GM21786 (cell line): ENCODE data around the gene SLC39A1.

Experiments
- ATAC-seq: cut with Tn5 transposase; IDR thresholded peaks from one replicate; pipeline ENCODE4 v1.9.1; 2021; ENCODE audit not compliant: unreplicated experiment

The SLC39A1 gene

DNA sequence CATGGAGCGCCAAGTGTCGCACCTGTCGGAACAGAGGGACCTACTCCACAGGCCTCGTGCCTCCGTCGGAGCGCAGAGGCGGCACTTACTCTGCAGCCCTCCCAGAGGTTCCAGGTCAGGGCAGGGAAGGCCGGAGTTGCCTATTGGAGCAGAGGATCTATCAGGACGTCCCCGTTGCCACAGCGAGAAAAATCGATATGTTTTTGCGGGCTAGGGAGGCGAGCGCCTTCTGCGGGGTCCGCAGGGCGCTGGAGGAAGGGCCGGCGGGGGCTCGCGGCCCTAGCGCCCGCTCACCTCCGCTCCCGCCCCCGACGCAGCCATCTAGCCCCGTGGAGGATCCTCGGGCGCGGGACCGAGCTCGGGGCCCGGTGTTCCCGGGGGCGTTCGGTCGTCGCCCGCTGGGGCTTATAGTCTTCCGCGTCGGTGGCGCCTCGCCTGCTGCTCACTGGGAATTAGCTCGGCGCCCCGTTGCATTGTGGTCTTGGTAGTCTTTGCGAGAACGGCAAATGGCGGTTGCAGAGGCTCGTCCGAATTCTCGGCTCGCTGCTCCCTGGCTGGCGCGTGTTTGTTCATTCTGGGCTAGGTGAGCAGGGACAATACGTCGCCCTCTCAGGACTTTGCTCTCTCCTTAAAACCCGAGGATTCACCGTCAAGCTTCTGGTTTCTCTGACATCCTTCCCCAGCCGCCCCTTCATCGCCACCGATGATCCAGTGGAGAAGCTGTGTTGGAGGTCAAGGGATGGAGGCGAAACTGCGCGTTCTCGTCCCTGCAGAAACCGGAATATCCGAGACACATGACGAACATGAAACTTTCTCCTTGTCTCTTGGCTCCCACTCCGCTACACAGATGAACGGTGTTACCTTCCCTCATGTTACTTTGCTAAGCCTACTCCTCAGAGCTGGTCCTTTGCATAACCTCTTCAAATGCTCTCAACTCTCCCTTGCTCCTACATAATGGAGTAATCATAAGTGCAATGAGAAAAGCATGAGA lies 14.2 kb upstream of the SLC39A1 start, which contains the start of gene JTB:
Gene JTB (minus strand): TSS at position 425 of the 991 bp plus-strand sequence. CDS start 422 bp downstream, at position 3.
- peak; percentile 78 for ATAC-seq

- no peak for ATAC-seq
These were observed 13.5 kb upstream of the SLC39A1 start for GRCh38 chr1:153976819-153977249.

GRCh38 chr1:153973525-153973924 lies 10.2 kb upstream of the SLC39A1 start:
- ATAC-seq: no peak

DNA sequence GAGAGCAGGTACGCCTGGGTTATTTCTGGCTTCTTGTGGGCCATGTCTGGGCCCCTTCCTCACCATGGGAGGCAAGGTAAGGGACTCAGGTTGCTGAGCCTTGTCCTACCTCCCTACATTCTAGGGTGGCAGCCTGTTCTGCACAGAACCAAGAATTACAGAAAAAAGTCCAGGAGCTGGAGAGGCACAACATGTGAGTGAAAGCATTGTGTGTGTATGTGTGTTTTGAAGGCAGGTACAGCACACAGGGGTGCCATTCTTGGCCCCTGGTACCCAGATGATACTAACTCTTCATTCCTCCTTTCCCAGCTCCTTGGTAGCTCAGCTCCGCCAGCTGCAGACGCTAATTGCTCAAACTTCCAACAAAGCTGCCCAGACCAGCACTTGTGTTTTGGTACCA lies 9.7 kb upstream of the SLC39A1 start:
- ATAC-seq: no peak

DNA sequence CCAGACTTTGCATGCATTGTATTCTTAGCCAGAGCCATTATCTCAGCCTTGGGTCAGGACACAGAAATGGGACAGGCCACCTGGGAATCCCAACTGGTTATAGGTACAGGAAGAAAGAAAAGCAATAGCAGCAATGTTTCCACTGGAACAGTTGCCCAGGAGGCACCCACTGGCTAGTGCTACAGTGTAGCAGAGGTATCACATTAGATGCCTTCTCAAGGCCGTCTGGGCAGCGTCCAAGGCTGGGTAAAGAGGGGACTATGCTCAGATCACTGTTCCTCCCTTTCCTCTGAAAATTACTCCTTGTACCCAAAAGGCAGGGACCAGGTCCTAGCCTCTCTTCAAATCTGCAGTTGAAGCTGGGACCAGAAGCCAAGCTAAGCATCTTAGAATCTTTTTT lies 7.0 kb upstream of the SLC39A1 start:
- ATAC-seq: no peak

GRCh38 chr1:153968972-153969371 lies 5.6 kb upstream of the SLC39A1 start:
- ATAC-seq: no peak

DNA sequence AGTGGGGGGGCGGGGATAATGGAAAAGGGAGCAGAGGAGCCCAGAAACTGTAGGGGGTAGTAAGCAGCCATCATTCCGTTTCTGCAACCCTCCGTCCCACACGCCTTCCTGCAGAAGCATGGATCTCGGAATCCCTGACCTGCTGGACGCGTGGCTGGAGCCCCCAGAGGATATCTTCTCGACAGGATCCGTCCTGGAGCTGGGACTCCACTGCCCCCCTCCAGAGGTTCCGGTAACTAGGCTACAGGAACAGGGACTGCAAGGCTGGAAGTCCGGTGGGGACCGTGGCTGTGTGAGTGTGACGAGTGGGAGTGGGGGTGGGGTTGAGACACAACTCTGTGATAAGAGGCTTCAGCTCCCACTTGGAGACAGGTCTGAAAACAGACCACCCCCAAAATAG lies 5.1 kb upstream of the SLC39A1 start:
- ATAC-seq: no peak

GRCh38 chr1:153968000-153968363 lies 4.6 kb upstream of the SLC39A1 start:
- ATAC-seq: no peak

DNA sequence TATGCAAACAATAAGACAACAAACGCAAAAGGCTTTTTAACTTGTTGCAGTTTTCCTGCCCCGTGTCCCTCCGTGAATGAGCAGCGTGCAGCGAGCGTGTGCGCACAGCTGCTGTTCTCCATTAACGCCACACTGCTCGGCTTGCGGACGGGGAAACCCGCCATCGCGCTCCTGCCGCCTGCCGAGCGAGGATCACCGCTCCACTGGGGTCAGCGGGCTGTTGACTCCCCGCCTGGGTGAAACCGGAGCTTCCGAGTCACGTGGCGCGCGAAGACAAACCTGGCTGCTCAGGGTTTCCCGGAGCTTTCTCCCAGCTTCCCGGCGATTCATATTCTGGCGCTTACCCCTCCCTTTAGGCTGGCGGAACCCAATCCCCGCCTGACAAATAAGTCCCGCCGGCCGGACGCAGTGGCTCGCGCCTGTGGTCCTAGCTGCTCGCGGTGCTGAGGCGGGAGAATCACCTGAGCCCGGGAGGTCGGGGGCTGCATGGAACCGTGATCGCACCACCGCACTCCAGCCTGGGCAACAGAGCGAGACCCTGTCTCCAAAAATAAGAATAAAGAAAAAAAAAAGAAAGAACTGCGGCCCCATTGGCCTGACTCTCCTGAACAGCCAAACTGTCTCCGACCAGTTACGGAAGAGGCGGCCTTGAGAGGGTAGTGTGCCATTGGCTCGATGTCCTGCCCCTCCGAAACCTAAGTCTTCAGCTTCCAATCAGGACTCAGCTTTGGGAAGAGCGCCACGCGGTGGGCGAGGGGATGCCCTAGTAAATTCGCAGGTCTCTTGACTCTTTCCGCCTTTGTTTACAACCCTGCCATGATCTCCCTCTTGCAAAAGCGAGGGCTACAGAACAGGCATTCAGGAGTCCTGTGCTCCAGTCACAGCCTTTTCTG lies 4.0 kb upstream of the SLC39A1 start, which contains the start of gene CREB3L4:
Gene CREB3L4 (plus strand): TSS at position 796 of the 893 bp plus-strand sequence. CDS start 624 bp downstream, outside the sequence.
- ATAC-seq: peak; percentile 63

- no peak for ATAC-seq
These were observed 554 bp upstream of the SLC39A1 start for GRCh38 chr1:153963850-153964331.

DNA sequence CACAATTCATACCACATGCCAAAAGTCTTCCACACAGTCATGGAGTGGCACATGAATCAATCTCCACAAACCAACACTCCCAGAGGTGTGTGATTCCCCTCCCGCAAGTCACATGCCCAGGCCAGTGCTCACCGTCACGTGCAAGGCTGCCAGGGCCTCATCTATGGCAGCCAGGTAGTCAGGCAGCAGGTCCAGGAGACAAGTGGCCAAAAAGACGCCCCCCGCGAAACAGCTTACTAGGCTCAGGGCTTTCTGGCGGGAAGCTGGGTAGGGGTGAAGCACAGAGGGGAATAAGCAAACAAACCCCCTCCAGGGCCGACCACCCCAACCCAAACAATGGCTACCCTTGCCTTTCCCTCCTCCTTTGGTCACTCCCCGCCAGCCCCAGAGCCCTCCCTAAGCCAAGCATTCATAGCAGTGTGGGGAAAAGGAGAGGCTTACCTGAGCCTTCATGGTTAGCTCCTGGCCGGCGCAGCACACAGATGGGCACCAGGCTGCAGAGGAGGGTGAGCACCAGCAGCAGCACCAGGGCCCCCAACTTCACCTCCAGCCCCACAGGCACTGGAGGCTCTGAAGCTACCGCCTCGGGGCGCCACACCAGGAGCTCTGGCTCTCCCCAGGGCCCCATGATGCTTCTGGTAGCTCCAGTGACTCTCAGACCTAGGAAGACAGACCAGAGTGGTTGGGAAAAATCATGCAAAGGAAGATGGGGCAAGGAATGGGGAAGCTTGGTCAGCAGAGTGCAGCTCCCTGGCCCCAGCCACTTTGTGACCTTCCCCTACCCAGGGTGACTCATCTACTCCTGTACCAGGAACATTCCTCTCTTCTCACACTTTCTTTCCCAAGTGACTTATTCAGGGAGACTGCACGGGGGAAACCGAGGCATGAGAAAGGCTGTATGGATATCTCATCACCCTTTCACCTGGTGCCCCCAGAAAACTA lies 978 bp downstream of the SLC39A1 start:
- ATAC-seq: no peak

DNA sequence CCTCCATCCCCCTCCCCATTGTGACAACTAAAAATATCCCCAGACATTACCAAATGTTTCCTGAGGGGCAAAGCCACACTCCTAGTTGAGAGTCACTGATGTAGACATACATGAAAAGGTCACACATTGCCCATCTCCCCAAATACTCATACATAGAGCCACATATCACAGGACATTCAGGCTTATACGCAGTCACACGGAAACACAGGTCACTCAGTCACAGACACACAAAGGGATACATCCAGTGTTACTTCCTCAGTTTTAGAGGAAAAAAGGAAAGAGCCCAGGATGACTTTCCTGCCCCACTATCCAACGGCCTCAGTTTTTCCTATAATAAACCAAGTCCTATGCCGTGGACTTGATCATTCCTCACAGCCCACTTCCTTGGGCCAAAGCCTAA lies 1.9 kb downstream of the SLC39A1 start:
- no peak for ATAC-seq

DNA sequence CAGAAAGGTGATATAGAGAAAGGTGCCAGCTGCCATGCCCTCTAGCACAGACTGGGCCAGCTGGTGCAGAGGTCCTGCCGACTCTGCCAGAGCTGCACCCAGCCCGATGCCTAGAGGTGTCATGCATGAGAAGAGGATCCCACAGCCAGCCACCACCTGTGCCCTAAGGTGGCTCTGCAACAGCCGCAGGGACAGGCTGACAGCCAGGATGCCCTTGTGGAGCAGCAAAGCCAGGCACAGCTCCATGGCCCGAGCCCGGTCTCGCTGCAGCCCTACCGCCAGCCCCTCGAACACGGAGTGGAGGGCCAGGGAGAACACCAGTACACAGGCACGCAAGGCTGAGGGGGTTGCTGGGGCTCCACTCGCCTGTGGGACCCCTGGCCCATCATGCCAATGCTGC lies 3.1 kb downstream of the SLC39A1 start:
- no peak for ATAC-seq

DNA sequence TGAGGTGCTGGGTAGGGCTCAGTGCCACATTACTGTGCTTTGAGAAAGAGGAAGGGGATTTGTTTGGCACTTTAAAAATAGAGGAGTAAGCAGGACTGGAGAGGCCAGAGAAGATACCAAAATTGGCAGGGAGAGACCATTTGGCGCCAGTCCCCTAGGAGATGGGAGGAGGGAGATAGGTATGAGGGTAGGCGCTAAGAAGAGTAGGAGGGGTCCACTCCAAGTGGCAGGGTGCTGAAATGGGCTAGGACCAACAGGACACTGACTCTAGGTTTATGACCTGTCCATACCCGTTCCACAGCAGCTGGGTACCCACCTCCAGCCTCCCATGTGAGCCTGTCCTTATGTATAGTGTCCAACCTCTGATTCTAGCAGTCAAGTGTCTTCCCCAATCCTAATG lies 3.9 kb downstream of the SLC39A1 start:
- ATAC-seq: no peak

GRCh38 chr1:153958961-153959260 lies 4.4 kb downstream of the SLC39A1 start:
- ATAC-seq: no peak

DNA sequence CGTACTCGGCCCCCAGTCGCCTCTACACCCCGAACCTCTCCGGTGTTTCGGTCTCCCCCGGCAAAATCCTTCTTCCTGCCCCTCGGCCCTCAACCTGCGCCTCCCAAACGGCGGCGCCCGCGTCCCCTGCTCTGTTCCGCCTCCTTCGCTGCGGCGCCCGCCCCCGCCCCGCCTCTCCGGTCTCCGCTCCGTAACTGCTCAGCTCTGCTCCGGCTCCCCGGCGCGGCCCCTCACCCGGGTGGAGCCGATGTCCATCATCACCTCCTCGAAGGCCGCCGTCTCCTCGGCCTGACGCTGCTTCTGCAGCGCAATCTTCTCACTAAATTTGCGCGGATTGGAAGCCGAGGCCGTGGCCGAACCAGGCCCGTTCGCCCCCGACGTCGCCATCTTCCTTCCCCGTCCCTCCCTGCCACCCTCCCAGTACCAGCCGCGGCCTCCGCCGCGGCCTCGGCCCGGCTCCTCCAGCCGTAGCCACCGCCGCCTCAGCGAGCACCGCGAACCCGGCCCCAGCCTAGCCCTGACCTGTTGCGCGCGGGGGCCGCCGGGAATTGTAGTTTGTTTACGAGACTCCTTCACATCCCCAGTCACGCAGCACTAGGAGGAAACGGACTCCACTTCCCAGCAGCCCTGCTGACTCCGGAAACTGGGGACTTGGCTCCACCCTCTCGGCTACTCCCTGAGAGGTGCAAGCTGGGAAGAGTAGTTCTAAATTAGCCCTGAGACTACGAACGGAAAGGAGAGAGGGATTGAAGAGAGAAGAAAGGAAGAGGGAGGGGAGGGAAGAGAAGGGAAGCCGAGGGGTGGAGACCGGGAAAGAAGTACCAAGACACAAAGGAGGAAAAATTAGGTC lies 5.0 kb downstream of the SLC39A1 start, which contains the start of gene CRTC2:
Gene CRTC2 (minus strand): TSS at position 502 of the 850 bp plus-strand sequence. CDS start 115 bp downstream, at position 387.
- peak; percentile 73 for ATAC-seq

DNA sequence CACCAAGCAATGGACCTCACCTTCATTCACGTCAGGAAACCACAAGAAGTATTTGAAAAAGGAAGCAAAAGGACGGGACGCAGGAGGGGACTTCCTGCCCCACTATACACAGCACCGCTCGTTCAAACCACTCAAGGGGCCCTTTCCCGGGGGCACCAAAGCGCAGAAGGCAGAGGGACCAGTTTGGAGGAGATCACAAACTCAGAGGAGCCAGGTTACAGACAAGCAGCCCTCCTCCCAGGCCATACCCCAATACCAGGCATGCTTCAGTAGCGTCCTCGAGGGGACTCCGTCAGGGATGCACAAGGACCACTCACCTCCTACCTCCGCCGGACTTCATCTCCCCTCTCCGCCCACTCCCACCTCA lies 5.6 kb downstream of the SLC39A1 start:
- peak; percentile 7 for ATAC-seq

- no peak for ATAC-seq
These were observed 6.2 kb downstream of the SLC39A1 start for GRCh38 chr1:153956997-153957715.

DNA sequence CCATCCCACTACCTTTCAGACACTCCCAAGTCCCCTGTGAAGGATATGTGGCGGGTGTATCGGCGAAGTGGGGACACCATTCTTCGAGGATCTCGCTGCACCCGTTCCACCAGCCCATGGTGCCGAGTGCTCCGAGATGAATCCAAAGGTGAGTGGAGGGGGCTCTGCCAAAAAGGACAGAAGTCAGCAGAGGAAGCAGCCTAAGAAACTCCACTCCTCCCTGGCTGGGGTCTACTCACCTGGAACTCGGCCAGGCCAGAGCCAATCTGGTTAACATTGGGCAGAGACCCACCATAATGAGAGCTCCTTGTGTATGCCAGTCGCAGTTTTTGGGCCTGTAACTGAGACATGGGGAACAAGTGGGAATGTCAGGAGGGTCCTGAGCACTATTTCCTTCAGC lies 8.5 kb downstream of the SLC39A1 start:
- no peak for ATAC-seq
